Inflammatory macrophage treated with lipopolysaccharide for 1 hour (primary cell): ENCODE data around the gene TCF3.

Experiments
- DNase-seq, 2 donors: peaks; one replicate each; pipeline ENCODE4 v3.0.0-alpha.2; 2020 to 2022

TCF3 gene

DNA sequence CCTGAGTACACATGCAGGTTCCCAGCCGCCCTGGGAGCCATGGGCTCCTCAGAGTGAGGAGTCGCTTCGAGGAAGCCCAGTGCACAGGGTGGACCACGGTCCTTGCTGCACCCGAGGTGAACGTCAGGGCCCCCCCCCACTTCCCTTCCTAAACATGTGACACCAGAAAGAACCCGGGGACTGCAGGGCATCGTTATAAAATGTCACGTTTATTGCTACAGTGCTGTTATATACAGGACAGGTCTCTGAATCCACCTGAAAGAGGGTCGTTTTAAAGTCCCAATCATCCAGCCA lies 43.4 kb downstream of the TCF3 start:
- no peak for DNase-seq

DNA sequence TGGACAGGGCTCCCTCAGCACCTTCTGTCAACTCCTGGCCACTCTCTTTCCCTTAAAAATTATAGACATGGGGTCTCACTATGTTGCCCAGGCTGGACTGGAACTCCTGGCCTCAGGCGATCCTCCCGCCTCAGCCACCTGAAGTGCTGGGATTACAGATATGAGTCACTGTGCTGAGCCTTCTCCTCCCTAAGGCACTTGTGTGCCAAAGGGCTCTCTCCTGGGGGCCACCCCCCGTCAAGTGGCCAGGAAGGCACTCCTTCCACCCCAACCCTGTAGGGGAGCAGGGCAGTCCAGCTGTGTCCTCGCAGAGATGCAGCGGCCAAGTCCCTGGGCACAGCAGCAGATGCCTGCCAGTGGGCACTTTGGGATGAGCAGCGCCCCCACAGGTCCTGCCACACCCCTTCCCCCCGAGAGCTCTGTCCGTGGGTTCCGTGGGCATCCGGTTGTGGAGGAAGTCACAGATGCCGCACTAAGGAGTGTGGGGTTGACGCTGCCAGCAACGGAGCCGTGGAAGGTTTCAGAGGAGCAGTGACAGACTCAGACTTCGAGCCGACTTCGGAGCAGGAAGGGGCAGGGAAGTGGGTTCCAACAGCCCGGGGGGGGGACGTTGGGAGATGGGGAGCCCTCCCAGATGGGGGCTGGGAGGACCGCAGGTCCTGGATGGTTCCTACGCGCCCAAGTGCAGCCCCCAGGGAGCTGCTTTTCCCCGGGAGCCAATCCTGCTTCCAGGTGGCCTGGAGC lies 43.9 kb downstream of the TCF3 start:
- DNase-seq: no peak

DNA sequence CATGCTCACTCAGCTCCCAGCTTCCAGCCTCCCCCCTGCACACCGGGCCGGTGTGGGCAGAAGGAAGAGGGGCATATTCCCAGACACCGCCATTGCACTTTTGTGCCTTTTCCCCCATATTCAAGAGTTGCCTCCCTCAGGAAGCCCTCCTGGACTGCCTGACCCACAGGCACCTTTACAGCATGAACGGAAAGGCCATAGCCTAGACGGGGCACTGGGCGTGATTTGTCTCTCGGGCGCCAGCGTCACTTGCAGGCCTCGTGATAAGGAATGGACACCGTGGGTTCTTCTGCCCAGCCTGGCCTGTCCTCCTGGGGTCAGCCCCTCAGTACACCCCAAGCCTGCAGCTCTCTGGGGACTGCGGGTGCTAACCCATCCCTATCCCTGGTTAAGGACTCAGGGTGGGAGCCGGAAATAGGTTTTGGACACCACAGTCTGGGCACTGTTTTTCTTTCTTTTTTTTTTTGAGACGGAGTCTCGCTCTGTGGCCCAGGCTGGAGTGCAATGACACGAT lies 46.2 kb downstream of the TCF3 start:
- no peak for DNase-seq

DNA sequence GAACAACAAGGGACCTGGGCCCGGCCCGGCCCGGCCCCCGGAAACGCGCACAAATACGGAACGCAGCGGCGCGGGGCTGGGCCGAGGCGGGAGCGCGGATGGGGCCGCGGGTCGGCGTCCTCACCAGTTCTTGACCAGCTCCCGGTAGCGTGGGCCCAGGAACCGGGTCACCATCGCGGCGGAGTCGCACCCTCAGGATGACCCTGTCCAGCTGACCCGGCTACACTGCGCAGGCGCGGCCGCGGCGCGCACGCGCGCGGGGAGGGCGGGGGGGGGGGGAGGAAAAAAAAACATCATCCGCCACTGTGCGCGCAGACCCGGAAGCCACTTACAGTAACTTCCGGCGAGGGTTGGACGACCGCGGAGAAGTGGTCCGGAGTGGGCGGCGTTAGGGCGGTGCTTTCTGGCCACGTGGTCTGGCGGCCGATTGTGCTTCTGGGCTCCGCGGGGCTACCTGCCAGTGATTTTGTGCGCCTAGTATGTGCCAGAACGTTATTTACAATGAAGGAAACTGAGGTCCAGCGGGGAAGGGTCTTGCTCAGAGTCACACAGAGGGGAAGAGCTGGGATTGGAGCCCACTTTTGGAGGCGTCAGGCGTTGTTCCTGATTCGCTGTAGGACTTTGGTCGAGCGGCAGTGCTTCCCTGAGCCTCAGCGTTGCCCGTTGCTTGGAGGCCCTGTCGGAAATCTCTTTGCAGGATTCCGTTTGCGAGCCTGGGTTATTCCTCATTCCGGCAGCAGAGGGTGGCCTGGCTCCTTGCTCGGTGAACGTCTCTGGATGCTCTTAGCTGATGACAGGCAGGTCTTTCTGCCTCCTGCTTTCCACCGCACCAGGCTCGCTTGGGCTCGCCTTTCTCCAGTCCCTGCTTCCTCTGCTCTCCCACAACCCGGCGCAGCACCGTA lies 46.9 kb downstream of the TCF3 start, which contains the start of gene UQCR11:
Gene UQCR11, minus strand, starts transcription at position 227 of the 902 bp plus-strand sequence. Its CDS starts 53 bp downstream, at position 174.
- DNase-seq: peak; percentile 90 to 92

- no peak for DNase-seq
These were observed 50.2 kb downstream of the TCF3 start for GRCh38 chr19:1602091-1602707.

DNA sequence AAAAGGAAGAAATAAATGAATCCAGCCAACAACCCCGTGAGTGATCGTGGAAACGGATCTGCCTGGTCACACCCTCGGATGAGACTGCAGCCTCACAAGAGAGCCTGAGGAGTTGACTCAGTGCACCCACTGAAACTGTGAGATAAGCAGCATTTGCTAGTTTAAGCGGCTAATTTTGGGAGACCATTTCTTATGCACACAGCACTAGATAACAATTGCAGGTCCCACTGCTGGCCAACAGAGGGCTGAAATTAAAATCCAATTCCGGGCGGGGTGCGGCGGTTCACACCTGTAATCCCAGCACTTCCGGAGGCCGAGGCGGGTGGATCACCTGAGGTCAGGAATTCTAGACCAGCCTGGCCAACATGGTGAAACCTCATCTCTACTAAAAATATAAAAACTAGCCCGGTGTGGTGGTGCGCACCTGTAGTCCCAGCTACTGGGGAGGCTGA lies 50.8 kb downstream of the TCF3 start:
- DNase-seq: peak in 1 of 2 donors; percentile 61

- DNase-seq: no peak
These were observed 53.0 kb downstream of the TCF3 start for GRCh38 chr19:1599460-1599846.

GRCh38 chr19:1598777-1599459 lies 53.5 kb downstream of the TCF3 start:
- no peak for DNase-seq

- no peak for DNase-seq
These were observed 59.0 kb downstream of the TCF3 start for GRCh38 chr19:1593501-1593772.

DNA sequence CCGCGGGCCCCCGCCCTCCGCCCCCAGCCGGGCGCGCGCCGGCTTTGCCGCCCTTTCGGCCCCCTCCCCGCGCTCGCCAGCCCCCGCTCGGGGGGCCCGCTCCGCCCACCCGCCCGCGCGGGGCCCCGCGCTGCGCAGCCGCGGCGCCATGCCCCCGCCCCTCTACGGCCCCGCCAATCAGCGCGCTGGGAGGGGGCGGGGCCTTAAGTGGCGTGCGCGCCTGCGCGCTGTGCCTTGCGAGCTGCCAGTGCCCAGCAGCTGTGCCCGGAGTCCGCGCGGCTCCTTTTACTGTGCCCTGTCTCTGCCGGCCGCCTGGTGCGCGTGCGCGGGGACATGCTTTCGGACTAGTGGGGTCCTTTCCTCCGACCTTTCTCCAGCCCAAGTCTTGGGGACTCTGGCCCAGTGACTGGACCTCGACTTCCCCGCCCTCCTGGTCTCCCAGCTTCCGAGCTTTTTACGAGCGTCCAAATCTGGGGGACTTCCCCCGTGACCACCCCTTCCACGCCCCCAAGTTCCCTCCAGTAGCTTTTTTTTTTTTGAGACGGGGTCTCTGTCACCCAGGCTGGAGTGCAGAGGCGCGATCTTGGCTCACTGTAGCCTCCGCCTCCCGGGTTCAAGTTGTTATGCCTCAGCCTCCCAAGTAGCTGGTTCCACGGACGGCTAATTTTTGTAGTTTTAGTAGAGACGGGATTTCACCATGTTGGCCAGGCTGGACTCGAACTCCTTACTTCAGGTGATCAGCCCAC lies 59.5 kb downstream of the TCF3 start, which contains the start of gene MBD3:
Gene MBD3, minus strand, starts transcription at position 111 of the 746 bp plus-strand sequence. CDS start 234 bp downstream, outside the sequence.
- peak; percentile 90 to 96 for DNase-seq

- DNase-seq: peak; percentile 80 to 84
These were observed 60.2 kb downstream of the TCF3 start for GRCh38 chr19:1592024-1592754.

- no peak for DNase-seq
These were observed 60.9 kb downstream of the TCF3 start for GRCh38 chr19:1591421-1592023.

- DNase-seq: no peak
These were observed 61.6 kb downstream of the TCF3 start for GRCh38 chr19:1590641-1591397.

GRCh38 chr19:1587872-1588271 lies 64.5 kb downstream of the TCF3 start:
- DNase-seq: no peak

GRCh38 chr19:1585243-1585580 lies 67.2 kb downstream of the TCF3 start:
- no peak for DNase-seq

- DNase-seq: no peak
These were observed 67.7 kb downstream of the TCF3 start for GRCh38 chr19:1584500-1585242.

DNA sequence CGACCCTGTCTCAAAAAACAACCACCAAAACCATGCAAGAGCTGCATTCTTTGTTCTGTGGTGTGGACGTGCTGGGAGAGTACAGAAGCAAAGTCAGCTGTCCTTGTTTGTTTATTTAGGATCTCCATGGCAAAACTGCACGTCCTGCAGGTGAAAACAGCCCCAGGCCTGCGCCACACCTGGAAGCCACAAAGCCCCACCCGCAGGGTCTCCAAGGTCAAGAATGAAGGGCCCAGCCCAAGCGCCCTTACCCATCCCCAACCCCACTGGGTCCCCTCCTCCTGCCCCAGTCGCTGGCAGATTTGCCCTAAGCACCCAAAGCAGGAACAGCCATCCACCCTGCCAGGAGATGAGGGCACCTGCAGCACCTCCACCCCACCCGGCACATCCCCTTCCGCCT lies 70.2 kb downstream of the TCF3 start:
- no peak for DNase-seq

GRCh38 chr19:1580957-1581356 lies 71.5 kb downstream of the TCF3 start:
- no peak for DNase-seq

- no peak for DNase-seq
These were observed 72.0 kb downstream of the TCF3 start for GRCh38 chr19:1580382-1580781.

GRCh38 chr19:1579222-1579621 lies 73.2 kb downstream of the TCF3 start:
- no peak for DNase-seq
